Measurements from ENCODE around the gene LRRK1.

Gene LRRK1

GRCh38 chr15:101112336-101113113 lies 193.4 kb downstream of the LRRK1 start:
- 80% methylated on average over 16 of the region's 16 CpGs for WGBS

GRCh38 chr15:101113114-101114005 lies 194.2 kb downstream of the LRRK1 start:
- Histone ChIP-seq H3K18ac (ENCODE audit: low read depth in 1 of 2, low read length in 2 of 2) (no peak overlapping the region), H3K79me1 (replicated peaks; ENCODE audit: low read length, poor library complexity, severe bottlenecking) (no peaks in the 10 kb centered on the region), H2BK5ac (ENCODE audit: low read depth, low read length, poor library complexity, severe bottlenecking) (no peak overlapping the region), H3K36me3 (ENCODE audit: control insufficient read depth in 1 of 2, insufficient read depth in 2 of 2, low read depth in 1 of 2, low read length in 2 of 2) (no peaks in the 10 kb centered on the region), H3K27ac (ENCODE audit: low read length, poor library complexity, severe bottlenecking) (no peak overlapping the region), H4K8ac (ENCODE audit: low read length) (no peak overlapping the region), H3K4me3 (ENCODE audit: insufficient read depth in 1 of 2, low read depth in 1 of 2, low read length in 2 of 2) (no peak overlapping the region), H3K9me3 (ENCODE audit: control insufficient read depth, low read length) (no peaks in the 10 kb centered on the region), H4K91ac (ENCODE audit: low read length) (no peak overlapping the region), H3K23ac (ENCODE audit: low read length in 2 of 2) (no peak overlapping the region), H2BK12ac (ENCODE audit: low read length in 2 of 2) (peak overlapping the region in 1 of 2 experiments; percentile 15), H3K4ac (ENCODE audit: low read depth in 1 of 2, low read length in 2 of 2) (peak overlapping the region in 1 of 2 experiments; percentile 57), H2AFZ (ENCODE audit: low read depth, low read length) (no peak overlapping the region), H3K4me1 (ENCODE audit: control insufficient read depth, insufficient read depth, low read depth, low read length) (peaks cover 31% of the 10 kb centered on the region), H2BK15ac (ENCODE audit: low read depth, poor library complexity, severe bottlenecking) (no peak overlapping the region), H3K27me3 (ENCODE audit: control insufficient read depth in 1 of 2, insufficient read depth in 1 of 2, low read length in 2 of 2) (no peaks in the 10 kb centered on the region), H3K14ac (ENCODE audit: low read length in 2 of 2) (peak overlapping the region in 1 of 2 experiments; percentile 18), H2BK120ac (ENCODE audit: low read depth, low read length) (no peak overlapping the region), H2AK5ac (ENCODE audit: low read length, severe bottlenecking) (no peak overlapping the region), H3K9ac (ENCODE audit: low read length) (no peak overlapping the region), H3K4me2 (ENCODE audit: low read length, poor library complexity, severe bottlenecking) (no peak overlapping the region)
- no peak for DNase-seq
- 79% methylated on average over 16 of the region's 19 CpGs for WGBS

More at GRCh38 chr15:101112336-101113113, 193.4 kb downstream of the LRRK1 start:
- no peak overlapping the region for H2BK5ac ChIP-seq (ENCODE audit: low read depth, low read length, poor library complexity, severe bottlenecking)
- no peak overlapping the region for H3K4me3 ChIP-seq (ENCODE audit: insufficient read depth in 1 of 2, low read depth in 1 of 2, low read length in 2 of 2)
- peak overlapping the region in 1 of 2 experiments; percentile 3 for H3K18ac ChIP-seq (ENCODE audit: low read depth in 1 of 2, low read length in 2 of 2)
- DNase-seq: no peak
- peak overlapping the region in 1 of 2 experiments; percentile 26 for H3K14ac ChIP-seq (ENCODE audit: low read length in 2 of 2)
- H3K27ac ChIP-seq (ENCODE audit: low read length, poor library complexity, severe bottlenecking): no peak overlapping the region
- H3K9me3 ChIP-seq (ENCODE audit: control insufficient read depth, low read length): no peaks in the 10 kb centered on the region
- H3K4me1 ChIP-seq (ENCODE audit: control insufficient read depth, insufficient read depth, low read depth, low read length): peaks cover 31% of the 10 kb centered on the region
- H3K9ac ChIP-seq (ENCODE audit: low read length): no peak overlapping the region
- H3K23ac ChIP-seq (ENCODE audit: low read length in 2 of 2): no peak overlapping the region
- H3K4me2 ChIP-seq (ENCODE audit: low read length, poor library complexity, severe bottlenecking): no peak overlapping the region
- H3K27me3 ChIP-seq (ENCODE audit: control insufficient read depth in 1 of 2, insufficient read depth in 1 of 2, low read length in 2 of 2): no peaks in the 10 kb centered on the region
- H4K8ac ChIP-seq (ENCODE audit: low read length): no peak overlapping the region
- no peak overlapping the region for H2BK120ac ChIP-seq (ENCODE audit: low read depth, low read length)
- no peaks in the 10 kb centered on the region for H3K36me3 ChIP-seq (ENCODE audit: control insufficient read depth in 1 of 2, insufficient read depth in 2 of 2, low read depth in 1 of 2, low read length in 2 of 2)
- H2BK15ac ChIP-seq (ENCODE audit: low read depth, poor library complexity, severe bottlenecking): peak overlapping the region; percentile 64
- H4K91ac ChIP-seq (ENCODE audit: low read length): no peak overlapping the region
- no peak overlapping the region for H2AFZ ChIP-seq (ENCODE audit: low read depth, low read length)
- no peaks in the 10 kb centered on the region for H3K79me1 ChIP-seq (replicated peaks; ENCODE audit: low read length, poor library complexity, severe bottlenecking)
- peak overlapping the region in 1 of 2 experiments; percentile 49 for H2BK12ac ChIP-seq (ENCODE audit: low read length in 2 of 2)
- no peak overlapping the region for H2AK5ac ChIP-seq (ENCODE audit: low read length, severe bottlenecking)
- peak overlapping the region in 1 of 2 experiments; percentile 20 for H3K4ac ChIP-seq (ENCODE audit: low read depth in 1 of 2, low read length in 2 of 2)

GRCh38 chr15:101114166-101114565 lies 195.0 kb downstream of the LRRK1 start:
- Histone ChIP-seq H3K27ac (ENCODE audit: low read length, poor library complexity, severe bottlenecking) (no peak overlapping the region), H3K36me3 (ENCODE audit: control insufficient read depth in 1 of 2, insufficient read depth in 2 of 2, low read depth in 1 of 2, low read length in 2 of 2) (no peaks in the 10 kb centered on the region), H2AK5ac (ENCODE audit: low read length, severe bottlenecking) (peak overlapping the region; percentile 43), H2BK120ac (ENCODE audit: low read depth, low read length) (no peak overlapping the region), H3K18ac (ENCODE audit: low read depth in 1 of 2, low read length in 2 of 2) (no peak overlapping the region), H3K9me3 (ENCODE audit: control insufficient read depth, low read length) (no peaks in the 10 kb centered on the region), H4K8ac (ENCODE audit: low read length) (no peak overlapping the region), H3K14ac (ENCODE audit: low read length in 2 of 2) (no peak overlapping the region), H4K91ac (ENCODE audit: low read length) (peak overlapping the region; percentile 66), H3K4me1 (ENCODE audit: control insufficient read depth, insufficient read depth, low read depth, low read length) (peaks cover 31% of the 10 kb centered on the region), H3K27me3 (ENCODE audit: control insufficient read depth in 1 of 2, insufficient read depth in 1 of 2, low read length in 2 of 2) (no peaks in the 10 kb centered on the region), H3K4me2 (ENCODE audit: low read length, poor library complexity, severe bottlenecking) (no peak overlapping the region), H3K23ac (ENCODE audit: low read length in 2 of 2) (no peak overlapping the region), H2BK5ac (ENCODE audit: low read depth, low read length, poor library complexity, severe bottlenecking) (no peak overlapping the region), H2AFZ (ENCODE audit: low read depth, low read length) (no peak overlapping the region), H2BK12ac (ENCODE audit: low read length in 2 of 2) (peak overlapping the region in 1 of 2 experiments; percentile 37), H3K79me1 (replicated peaks; ENCODE audit: low read length, poor library complexity, severe bottlenecking) (no peaks in the 10 kb centered on the region), H3K4ac (ENCODE audit: low read depth in 1 of 2, low read length in 2 of 2) (peak overlapping the region in 1 of 2 experiments; percentile 5), H3K4me3 (ENCODE audit: insufficient read depth in 1 of 2, low read depth in 1 of 2, low read length in 2 of 2) (no peak overlapping the region), H2BK15ac (ENCODE audit: low read depth, poor library complexity, severe bottlenecking) (peak overlapping the region; percentile 12), H3K9ac (ENCODE audit: low read length) (no peak overlapping the region)
- no peak for DNase-seq
- WGBS: 65% methylated on average over 7 of the region's 10 CpGs

- Histone ChIP-seq H2BK12ac (ENCODE audit: low read length in 2 of 2) (peak overlapping the region in 1 of 2 experiments; percentile 37), H2AK5ac (ENCODE audit: low read length, severe bottlenecking) (peak overlapping the region; percentile 43), H3K9me3 (ENCODE audit: control insufficient read depth, low read length) (no peaks in the 10 kb centered on the region), H3K4me2 (ENCODE audit: low read length, poor library complexity, severe bottlenecking) (no peak overlapping the region), H2BK5ac (ENCODE audit: low read depth, low read length, poor library complexity, severe bottlenecking) (no peak overlapping the region), H2AFZ (ENCODE audit: low read depth, low read length) (no peak overlapping the region), H3K14ac (ENCODE audit: low read length in 2 of 2) (no peak overlapping the region), H3K27ac (ENCODE audit: low read length, poor library complexity, severe bottlenecking) (no peak overlapping the region), H3K4ac (ENCODE audit: low read depth in 1 of 2, low read length in 2 of 2) (no peak overlapping the region), H3K4me3 (ENCODE audit: insufficient read depth in 1 of 2, low read depth in 1 of 2, low read length in 2 of 2) (no peak overlapping the region), H3K36me3 (ENCODE audit: control insufficient read depth in 1 of 2, insufficient read depth in 2 of 2, low read depth in 1 of 2, low read length in 2 of 2) (no peaks in the 10 kb centered on the region), H3K27me3 (ENCODE audit: control insufficient read depth in 1 of 2, insufficient read depth in 1 of 2, low read length in 2 of 2) (no peaks in the 10 kb centered on the region), H2BK120ac (ENCODE audit: low read depth, low read length) (no peak overlapping the region), H4K8ac (ENCODE audit: low read length) (no peak overlapping the region), H3K4me1 (ENCODE audit: control insufficient read depth, insufficient read depth, low read depth, low read length) (peaks cover 31% of the 10 kb centered on the region), H3K18ac (ENCODE audit: low read depth in 1 of 2, low read length in 2 of 2) (no peak overlapping the region), H3K79me1 (replicated peaks; ENCODE audit: low read length, poor library complexity, severe bottlenecking) (no peaks in the 10 kb centered on the region), H3K23ac (ENCODE audit: low read length in 2 of 2) (no peak overlapping the region), H2BK15ac (ENCODE audit: low read depth, poor library complexity, severe bottlenecking) (no peak overlapping the region), H3K9ac (ENCODE audit: low read length) (no peak overlapping the region), H4K91ac (ENCODE audit: low read length) (peak overlapping the region; percentile 66)
- no peak for DNase-seq
- WGBS: 98% methylated on average over 4 of the region's 4 CpGs
Measured at GRCh38 chr15:101114610-101115009, 195.5 kb downstream of the LRRK1 start.
